ENCODE data around the gene DYRK3.

DYRK3 gene

DNA sequence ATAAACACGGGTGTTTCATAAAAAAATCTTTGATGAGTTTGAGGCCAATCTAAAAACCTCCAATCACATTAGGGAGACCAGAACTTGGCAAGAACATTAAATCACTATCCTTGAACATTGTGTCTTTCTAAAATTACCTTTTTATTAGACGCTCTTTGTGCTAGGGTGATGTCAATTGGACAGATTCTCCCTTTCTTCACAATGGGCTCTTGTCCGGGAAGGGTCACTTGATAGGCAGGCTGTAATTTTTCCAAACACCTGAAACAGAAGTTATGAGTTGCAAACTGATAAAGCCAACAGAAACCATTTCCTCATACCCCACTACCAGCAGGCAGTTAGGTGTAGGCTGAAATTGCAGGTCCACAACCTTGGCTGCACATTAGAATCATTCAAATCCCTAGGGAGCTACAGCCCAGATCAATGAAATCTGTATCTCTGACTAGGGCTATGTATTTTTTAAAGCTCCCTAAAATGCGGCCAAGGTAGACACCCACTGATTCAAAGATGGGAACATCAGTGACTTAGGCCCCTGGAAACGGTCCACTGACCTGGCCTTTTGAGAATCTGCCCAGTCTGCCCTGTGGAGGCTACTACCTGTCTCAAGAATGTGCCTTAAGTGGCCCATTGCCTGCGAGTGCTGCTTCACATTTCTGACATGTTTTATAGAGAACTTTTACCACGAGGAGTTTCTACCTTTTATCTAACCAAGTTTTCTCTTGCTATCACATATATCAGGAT, 39.6 kb upstream of the DYRK3 start:
- no peaks in the 10 kb centered on the region for H3K79me2 ChIP-seq (ENCODE audit: insufficient read depth, low read length)
- TF ChIP-seq, protein P1, sequence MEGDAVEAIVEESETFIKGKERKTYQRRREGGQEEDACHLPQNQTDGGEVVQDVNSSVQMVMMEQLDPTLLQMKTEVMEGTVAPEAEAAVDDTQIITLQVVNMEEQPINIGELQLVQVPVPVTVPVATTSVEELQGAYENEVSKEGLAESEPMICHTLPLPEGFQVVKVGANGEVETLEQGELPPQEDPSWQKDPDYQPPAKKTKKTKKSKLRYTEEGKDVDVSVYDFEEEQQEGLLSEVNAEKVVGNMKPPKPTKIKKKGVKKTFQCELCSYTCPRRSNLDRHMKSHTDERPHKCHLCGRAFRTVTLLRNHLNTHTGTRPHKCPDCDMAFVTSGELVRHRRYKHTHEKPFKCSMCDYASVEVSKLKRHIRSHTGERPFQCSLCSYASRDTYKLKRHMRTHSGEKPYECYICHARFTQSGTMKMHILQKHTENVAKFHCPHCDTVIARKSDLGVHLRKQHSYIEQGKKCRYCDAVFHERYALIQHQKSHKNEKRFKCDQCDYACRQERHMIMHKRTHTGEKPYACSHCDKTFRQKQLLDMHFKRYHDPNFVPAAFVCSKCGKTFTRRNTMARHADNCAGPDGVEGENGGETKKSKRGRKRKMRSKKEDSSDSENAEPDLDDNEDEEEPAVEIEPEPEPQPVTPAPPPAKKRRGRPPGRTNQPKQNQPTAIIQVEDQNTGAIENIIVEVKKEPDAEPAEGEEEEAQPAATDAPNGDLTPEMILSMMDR (IDR thresholded peaks at IDR 0.05; ENCODE audit: insufficient read depth, low read length, poor library complexity, severe bottlenecking), result no peak
- TF ChIP-seq EZH2phosphoT487 (conservative IDR thresholded peaks at IDR 0.05; ENCODE audit: low read length), result no peak
- no peaks in the 10 kb centered on the region for H4K20me1 ChIP-seq (ENCODE audit: low read depth, low read length)
- H3K9ac ChIP-seq (ENCODE audit: low read length), result no peak overlapping the region
- no peak overlapping the region for H3K4me3 ChIP-seq (ENCODE audit: insufficient read depth, low read length, poor library complexity, severe bottlenecking)
- peaks cover 8% of the 10 kb centered on the region; the same call in 1 of the 2 replicates for H3K36me3 ChIP-seq (ENCODE audit: low read length)
- no peak overlapping the region for H3K27ac ChIP-seq (ENCODE audit: low read depth, low read length)
- no peak overlapping the region for H3K4me2 ChIP-seq (ENCODE audit: low read depth, low read length, poor library complexity, severe bottlenecking)
- no peaks in the 10 kb centered on the region for H3K9me3 ChIP-seq (ENCODE audit: insufficient read depth, low read length)
- H3K9me2 ChIP-seq (replicated peaks; ENCODE audit: insufficient read depth, low read length), result no peaks in the 10 kb centered on the region
- no peaks in the 10 kb centered on the region for H3F3A ChIP-seq (ENCODE audit: insufficient read depth)
- no peak overlapping the region for H2AFZ ChIP-seq (ENCODE audit: low read depth, low read length, severe bottlenecking)
- H3K27me3 ChIP-seq (ENCODE audit: low read length), result no peaks in the 10 kb centered on the region

DNA sequence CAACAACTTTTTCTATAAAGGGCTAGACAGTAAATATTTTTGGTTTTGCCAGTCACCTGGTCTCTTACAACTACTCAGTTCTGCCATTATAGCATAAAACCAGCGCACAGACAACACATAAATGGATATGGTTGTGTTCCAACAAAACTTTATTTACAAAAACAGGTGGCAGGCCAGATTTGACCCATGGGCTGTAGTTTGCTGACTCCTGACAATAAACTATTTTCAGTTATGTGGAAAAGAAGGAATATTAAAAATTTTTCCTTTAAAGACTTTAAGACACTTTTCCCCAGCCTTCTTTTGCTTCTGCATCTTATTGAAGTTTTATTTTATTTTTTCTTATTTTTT, 39.0 kb upstream of the DYRK3 start:
- H3K9me3 ChIP-seq (ENCODE audit: insufficient read depth, low read length), result no peaks in the 10 kb centered on the region
- H3K36me3 ChIP-seq (ENCODE audit: low read length), result peaks cover 8% of the 10 kb centered on the region; the same call in 1 of the 2 replicates
- H2AFZ ChIP-seq (ENCODE audit: low read depth, low read length, severe bottlenecking), result no peak overlapping the region
- H3F3A ChIP-seq (ENCODE audit: insufficient read depth), result no peaks in the 10 kb centered on the region
- TF ChIP-seq, protein P1 (IDR thresholded peaks at IDR 0.05; ENCODE audit: insufficient read depth, low read length, poor library complexity, severe bottlenecking), result no peak
- TF ChIP-seq EZH2phosphoT487 (conservative IDR thresholded peaks at IDR 0.05; ENCODE audit: low read length), result no peak
- no peaks in the 10 kb centered on the region for H4K20me1 ChIP-seq (ENCODE audit: low read depth, low read length)
- H3K4me2 ChIP-seq (ENCODE audit: low read depth, low read length, poor library complexity, severe bottlenecking), result no peak overlapping the region
- H3K9me2 ChIP-seq (replicated peaks; ENCODE audit: insufficient read depth, low read length), result no peaks in the 10 kb centered on the region
- no peaks in the 10 kb centered on the region for H3K27me3 ChIP-seq (ENCODE audit: low read length)
- H3K27ac ChIP-seq (ENCODE audit: low read depth, low read length), result no peak overlapping the region
- H3K4me3 ChIP-seq (ENCODE audit: insufficient read depth, low read length, poor library complexity, severe bottlenecking), result no peak overlapping the region
- no peaks in the 10 kb centered on the region for H3K79me2 ChIP-seq (ENCODE audit: insufficient read depth, low read length)
- H3K9ac ChIP-seq (ENCODE audit: low read length), result no peak overlapping the region

DNA sequence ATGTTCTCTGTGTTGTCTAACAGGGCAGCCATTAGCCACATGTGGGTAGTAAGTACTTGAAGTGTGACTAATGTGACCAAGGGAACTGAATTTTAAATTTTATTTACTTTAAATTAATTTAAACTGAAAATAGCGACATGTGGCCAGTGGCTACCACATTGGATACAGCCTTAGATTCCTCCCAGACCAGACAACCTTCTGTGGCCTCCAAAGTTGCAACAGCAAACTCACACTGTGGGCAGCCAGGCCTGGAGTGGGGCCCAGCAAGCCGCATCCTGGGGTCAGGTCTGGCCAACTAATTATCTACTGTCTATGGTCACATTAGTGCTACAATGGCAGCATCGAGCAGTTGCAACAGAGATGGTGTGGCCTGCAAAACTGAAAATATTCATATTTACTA, 34.8 kb upstream of the DYRK3 start:
- H2AFZ ChIP-seq (ENCODE audit: low read depth, low read length, severe bottlenecking), result no peak overlapping the region
- no peak overlapping the region for H3K9ac ChIP-seq (ENCODE audit: low read length)
- H3K4me2 ChIP-seq (ENCODE audit: low read depth, low read length, poor library complexity, severe bottlenecking), result no peak overlapping the region
- no peak overlapping the region for H3K4me3 ChIP-seq (ENCODE audit: insufficient read depth, low read length, poor library complexity, severe bottlenecking)
- TF ChIP-seq, protein P1 (IDR thresholded peaks at IDR 0.05; ENCODE audit: insufficient read depth, low read length, poor library complexity, severe bottlenecking), result no peak
- no peak for TF ChIP-seq EZH2phosphoT487 (conservative IDR thresholded peaks at IDR 0.05; ENCODE audit: low read length)
- H3K9me3 ChIP-seq (ENCODE audit: insufficient read depth, low read length), result no peaks in the 10 kb centered on the region
- H4K20me1 ChIP-seq (ENCODE audit: low read depth, low read length), result no peaks in the 10 kb centered on the region
- no peaks in the 10 kb centered on the region for H3K36me3 ChIP-seq (ENCODE audit: low read length)
- no peaks in the 10 kb centered on the region for H3K79me2 ChIP-seq (ENCODE audit: insufficient read depth, low read length)
- no peaks in the 10 kb centered on the region for H3F3A ChIP-seq (ENCODE audit: insufficient read depth)
- no peak overlapping the region for H3K27ac ChIP-seq (ENCODE audit: low read depth, low read length)
- no peaks in the 10 kb centered on the region for H3K9me2 ChIP-seq (replicated peaks; ENCODE audit: insufficient read depth, low read length)
- no peaks in the 10 kb centered on the region for H3K27me3 ChIP-seq (ENCODE audit: low read length)
